HG03060 (cell line): ENCODE results near the gene SPAG9.
"Not testable (repeated sequence)": the region's sequence is repeated elsewhere in the genome, so short reads cannot be mapped to it uniquely, and the experiment has no call there.

Experiments used
- ATAC-seq: cut with Tn5 transposase; IDR thresholded peaks from one replicate; pipeline ENCODE4 v1.9.1; 2021; ENCODE audit warnings: low read depth, moderate number of reproducible peaks; ENCODE audit not compliant: unreplicated experiment

Gene SPAG9

GRCh38 chr17:51144266-51145022, 23.8 kb upstream of the SPAG9 start:
- ATAC-seq = no peak

DNA sequence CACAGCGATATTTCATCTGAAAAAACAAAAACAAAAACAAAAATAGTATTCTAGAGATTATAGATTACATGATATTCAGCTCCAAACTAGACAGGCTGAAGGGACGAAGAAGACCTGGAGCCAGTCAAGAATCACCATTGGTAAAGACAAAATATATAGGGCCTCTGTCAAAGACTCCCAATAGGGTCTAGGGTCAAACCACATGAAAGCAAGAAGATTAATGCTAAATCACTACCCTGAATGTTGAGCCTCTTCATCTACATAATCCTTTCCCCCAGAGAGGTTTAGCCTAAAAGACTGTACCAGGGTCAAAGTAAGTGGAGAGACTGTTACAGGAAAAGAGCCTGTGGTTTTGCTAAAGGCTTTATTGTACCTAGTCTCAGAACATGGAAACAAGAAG, 21.9 kb upstream of the SPAG9 start:
- ATAC-seq = no peak

- no peak for ATAC-seq
Measured at GRCh38 chr17:51135956-51136355, 15.3 kb upstream of the SPAG9 start.

DNA sequence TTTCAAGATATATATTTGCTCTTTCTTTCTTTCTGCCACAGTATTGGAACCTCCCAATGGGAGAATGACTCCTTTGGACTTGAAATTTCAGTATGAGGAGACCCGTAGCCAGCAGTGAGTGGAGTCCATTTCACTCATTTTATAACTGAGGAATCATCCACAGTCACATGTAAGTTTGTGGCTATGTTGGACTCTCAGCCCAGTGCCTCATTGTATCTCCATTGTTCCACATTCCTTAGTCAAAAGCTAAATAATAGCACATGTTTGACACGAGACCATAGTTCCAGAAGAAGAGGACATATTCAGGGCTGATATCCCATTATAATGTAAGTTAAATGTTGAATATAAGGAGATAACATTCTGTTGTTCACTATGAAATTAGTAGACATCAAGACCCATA, 12.7 kb upstream of the SPAG9 start:
- ATAC-seq = no peak

DNA sequence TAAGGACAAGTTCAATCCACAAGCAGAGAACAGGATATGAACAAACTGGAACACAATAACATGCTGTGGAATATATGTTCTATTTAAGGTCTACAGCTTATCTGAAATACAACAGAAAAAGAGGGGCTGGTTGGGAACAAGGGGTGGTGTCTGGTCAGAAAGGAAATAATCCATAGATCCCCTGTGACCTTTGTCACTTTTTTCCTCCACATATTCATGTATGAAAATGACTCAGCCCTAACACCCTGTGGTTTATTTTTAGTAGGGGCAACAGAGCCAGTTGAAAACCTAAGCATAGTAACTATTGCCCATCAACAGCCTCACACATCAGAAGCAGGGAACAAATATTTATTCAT, 12.3 kb upstream of the SPAG9 start:
- ATAC-seq = peak; percentile 74

GRCh38 chr17:51128076-51128475, 7.4 kb upstream of the SPAG9 start:
- no peak for ATAC-seq

GRCh38 chr17:51124640-51125503, 4.2 kb upstream of the SPAG9 start:
- ATAC-seq = no peak

- ATAC-seq = not testable (repeated sequence)
Measured at GRCh38 chr17:51122473-51123115, 1.9 kb upstream of the SPAG9 start.

DNA sequence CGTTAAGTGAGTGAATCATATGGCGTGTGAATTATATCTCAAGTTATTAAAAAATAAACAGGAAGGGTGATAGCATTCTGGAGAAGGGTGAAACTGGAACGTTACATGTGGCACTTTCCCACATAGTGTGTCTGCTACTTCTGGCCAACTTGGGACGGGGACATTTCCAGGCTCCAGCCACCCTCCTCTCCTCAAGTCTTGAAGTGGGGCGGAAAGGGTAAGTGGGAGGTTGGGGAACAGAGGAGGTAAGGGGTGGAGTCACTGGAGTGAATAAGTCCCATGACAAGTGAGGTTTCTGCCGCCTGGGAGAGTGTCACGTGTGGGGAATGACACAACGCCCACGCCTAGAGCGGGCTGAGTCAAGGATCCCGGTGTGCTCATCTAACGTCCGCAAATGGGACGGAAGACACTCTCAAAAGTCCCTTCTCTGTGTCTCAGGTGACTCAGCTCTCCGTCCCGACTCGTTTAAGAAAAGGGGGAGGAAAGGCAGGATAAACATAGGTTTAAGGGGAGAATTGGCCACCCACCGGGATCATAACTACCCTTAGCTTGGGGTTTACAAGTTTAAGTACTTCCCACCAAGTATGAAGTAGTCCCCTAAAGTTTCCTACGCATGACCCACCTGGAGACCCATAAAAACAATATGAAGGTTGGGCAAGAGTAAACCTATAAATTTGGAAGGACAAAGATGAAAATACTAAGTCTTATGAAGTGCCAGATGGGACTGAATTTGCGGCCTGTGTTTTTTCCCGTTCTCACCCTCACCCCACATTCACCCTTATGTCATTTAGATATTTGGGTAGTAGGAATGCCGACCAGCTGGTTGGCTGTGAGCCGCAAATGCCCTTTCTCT, 1.2 kb upstream of the SPAG9 start:
- ATAC-seq = peak; percentile 39

- ATAC-seq = no peak
Measured at GRCh38 chr17:51120357-51120738, 320 bp downstream of the SPAG9 start.

DNA sequence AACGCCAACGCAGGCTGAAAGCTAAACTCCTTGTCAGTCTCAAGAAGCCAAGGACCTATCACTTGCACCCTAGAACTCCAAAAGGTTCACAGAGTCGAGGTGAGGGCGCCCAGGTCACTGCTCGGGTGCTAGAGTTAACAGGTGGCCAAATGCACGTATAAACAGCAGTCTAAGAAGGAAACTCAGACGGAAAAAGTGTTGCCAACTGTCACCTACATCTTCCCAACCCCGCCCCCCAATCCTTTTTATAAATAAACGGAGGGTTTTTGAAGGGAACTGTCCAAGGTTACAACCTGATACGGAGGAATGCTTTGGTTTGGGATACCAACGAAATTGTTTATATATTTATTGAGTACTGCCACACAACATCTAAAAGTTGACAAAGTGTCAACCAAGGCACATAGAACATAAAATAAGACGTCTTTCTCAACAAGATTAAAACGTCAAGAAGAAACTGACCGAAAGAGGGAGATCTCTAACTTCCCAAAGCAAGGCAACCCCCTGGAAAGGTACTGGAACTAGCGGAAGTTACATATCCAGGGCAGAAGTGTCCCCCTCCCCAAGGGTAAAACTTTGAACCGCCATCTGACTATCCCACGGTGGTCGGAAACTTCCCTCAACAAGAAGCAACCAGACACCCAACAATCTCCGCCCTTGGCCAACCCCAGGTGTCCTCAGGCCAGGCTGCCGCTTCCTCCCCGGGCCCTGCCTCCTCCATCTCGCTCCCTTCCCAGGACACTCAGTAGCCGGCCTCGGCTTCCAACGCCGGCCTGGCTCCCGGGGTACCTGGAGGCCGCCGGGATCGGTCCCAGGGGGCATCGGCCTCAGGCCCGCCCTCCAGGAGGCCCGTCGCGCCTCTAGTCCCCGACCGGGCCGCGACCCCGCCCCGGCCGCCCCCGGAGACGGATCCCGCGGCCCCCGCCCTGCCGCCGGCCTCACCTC, 982 bp downstream of the SPAG9 start:
- ATAC-seq = no peak

GRCh38 chr17:51118330-51119195, 2.1 kb downstream of the SPAG9 start:
- no peak for ATAC-seq

DNA sequence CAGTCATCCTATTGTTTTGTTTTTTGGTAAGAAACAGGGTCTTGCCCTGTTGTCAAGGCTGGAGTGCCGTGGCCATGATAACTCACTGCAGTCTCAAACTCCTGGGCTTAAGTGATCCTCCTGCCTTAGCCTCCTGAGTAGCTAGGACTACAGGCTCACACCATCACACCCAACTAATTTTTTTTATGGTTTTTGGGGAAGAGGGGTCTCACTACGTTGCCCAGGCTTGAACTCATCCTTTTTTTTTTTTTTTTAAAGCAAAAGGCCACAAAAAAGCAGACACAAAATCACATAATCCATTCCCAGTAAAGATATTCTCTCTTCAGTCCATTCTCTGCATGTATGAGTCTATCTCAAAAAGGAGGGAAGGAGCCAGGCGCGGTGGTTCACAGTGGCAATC, 5.5 kb downstream of the SPAG9 start:
- no peak for ATAC-seq

GRCh38 chr17:51112303-51113222, 8.1 kb downstream of the SPAG9 start:
- ATAC-seq = not testable (repeated sequence)

GRCh38 chr17:51107778-51108177, 12.9 kb downstream of the SPAG9 start:
- no peak for ATAC-seq

- no peak for ATAC-seq
Measured at GRCh38 chr17:51103451-51103850, 17.2 kb downstream of the SPAG9 start.

GRCh38 chr17:51103050-51103449, 17.6 kb downstream of the SPAG9 start:
- no peak for ATAC-seq
